Erythroblast (primary cell): ENCODE results near the gene TMPRSS2.

Experiments
- GATA1 ChIP-seq: IDR thresholded peaks from 2 replicates; pipeline ENCODE4 v1.6.1; 2011; ENCODE audit warnings: low read depth, mild to moderate bottlenecking, control low read depth, low read length, moderate library complexity
- POLR2A ChIP-seq: IDR thresholded peaks from 2 replicates; pipeline ENCODE4 v1.6.1; 2011; ENCODE audit warnings: mild to moderate bottlenecking, low read length

GRCh38 chr21:41483415-41483814 is 24.5 kb downstream of the TMPRSS2 start:
- TF ChIP-seq POLR2A, result no peak
- no peak for TF ChIP-seq GATA1
